ENCODE data around the gene SLC23A2.

The SLC23A2 gene

GRCh38 chr20:4812641-4813075, 188.7 kb downstream of the SLC23A2 start:
- TF ChIP-seq SIN3A (IDR thresholded peaks at IDR 0.05; ENCODE audit: borderline replicate concordance, insufficient read depth, low read length) (no peak), TAF1 (IDR thresholded peaks at IDR 0.05; ENCODE audit: borderline replicate concordance, insufficient read depth, low read length) (no peak), REST (IDR thresholded peaks at IDR 0.05; ENCODE audit: insufficient read depth in 1 of 2, low read depth in 2 of 2, low read length in 2 of 2) (no peak), POLR2AphosphoS5 (IDR thresholded peaks at IDR 0.05; ENCODE audit: low read depth, low read length) (no peak)

- no peak for TF ChIP-seq FOXP2 (optimal IDR thresholded peaks at IDR 0.05; ENCODE audit: borderline replicate concordance, extremely low read depth, extremely low read length, insufficient read depth)
- TF ChIP-seq POLR2AphosphoS5 (IDR thresholded peaks at IDR 0.05; ENCODE audit: low read depth, low read length), result no peak
- no peak for TF ChIP-seq SIN3A (IDR thresholded peaks at IDR 0.05; ENCODE audit: borderline replicate concordance, insufficient read depth, low read length)
- no peak for TF ChIP-seq TAF1 (IDR thresholded peaks at IDR 0.05; ENCODE audit: borderline replicate concordance, insufficient read depth, low read length)
- TF ChIP-seq REST (IDR thresholded peaks at IDR 0.05; ENCODE audit: insufficient read depth in 1 of 2, low read depth in 2 of 2, low read length in 2 of 2), result no peak
Measured at GRCh38 chr20:4812216-4812615, 189.1 kb downstream of the SLC23A2 start.

- no peak for TF ChIP-seq FOXP2 (optimal IDR thresholded peaks at IDR 0.05; ENCODE audit: borderline replicate concordance, extremely low read depth, extremely low read length, insufficient read depth)
- TF ChIP-seq REST (IDR thresholded peaks at IDR 0.05; ENCODE audit: insufficient read depth in 1 of 2, low read depth in 2 of 2, low read length in 2 of 2), result no peak
Measured at GRCh38 chr20:4811661-4812181, 189.6 kb downstream of the SLC23A2 start.

- TF ChIP-seq TAF1 (IDR thresholded peaks at IDR 0.05; ENCODE audit: borderline replicate concordance, insufficient read depth, low read length) (no peak), POLR2AphosphoS5 (IDR thresholded peaks at IDR 0.05; ENCODE audit: low read depth, low read length) (no peak), REST (IDR thresholded peaks at IDR 0.05; ENCODE audit: insufficient read depth in 1 of 2, low read depth in 2 of 2, low read length in 2 of 2) (no peak), FOXP2 (optimal IDR thresholded peaks at IDR 0.05; ENCODE audit: borderline replicate concordance, extremely low read depth, extremely low read length, insufficient read depth) (no peak), SIN3A (IDR thresholded peaks at IDR 0.05; ENCODE audit: borderline replicate concordance, insufficient read depth, low read length) (no peak)
Measured at GRCh38 chr20:4811257-4811656, 190.1 kb downstream of the SLC23A2 start.

GRCh38 chr20:4810426-4811019, 190.8 kb downstream of the SLC23A2 start:
- TF ChIP-seq SIN3A (IDR thresholded peaks at IDR 0.05; ENCODE audit: borderline replicate concordance, insufficient read depth, low read length), result no peak
- no peak for TF ChIP-seq FOXP2 (optimal IDR thresholded peaks at IDR 0.05; ENCODE audit: borderline replicate concordance, extremely low read depth, extremely low read length, insufficient read depth)
- no peak for TF ChIP-seq POLR2AphosphoS5 (IDR thresholded peaks at IDR 0.05; ENCODE audit: low read depth, low read length)
- no peak for TF ChIP-seq TAF1 (IDR thresholded peaks at IDR 0.05; ENCODE audit: borderline replicate concordance, insufficient read depth, low read length)
- TF ChIP-seq REST (IDR thresholded peaks at IDR 0.05; ENCODE audit: insufficient read depth in 1 of 2, low read depth in 2 of 2, low read length in 2 of 2), result no peak

Data from PFSK-1 (cell line).